Globus pallidus (tissue), 1 donor: Measurements from ENCODE around the gene DNAJC22.
A peak's percentile ranks its signal among the peaks of the same experiment; 100 is the strongest.

Experiments used
- DNase-seq: peaks from one replicate; pipeline ENCODE4 v3.0.0-alpha.2; 2015; ENCODE audit warnings: low spot score

Gene DNAJC22

GRCh38 chr12:49345051-49345824 lies 1.4 kb upstream of the DNAJC22 start:
- DNase-seq = no peak

GRCh38 chr12:49345825-49346658 lies 646 bp upstream of the DNAJC22 start:
- DNase-seq = no peak

GRCh38 chr12:49347311-49348193 lies 864 bp downstream of the DNAJC22 start:
- peak; percentile 95 for DNase-seq

GRCh38 chr12:49348781-49349180 lies 2.1 kb downstream of the DNAJC22 start:
- no peak for DNase-seq

- DNase-seq = no peak
These were observed 2.6 kb downstream of the DNAJC22 start for GRCh38 chr12:49349266-49349665.

GRCh38 chr12:49352351-49352750 lies 5.7 kb downstream of the DNAJC22 start:
- DNase-seq = no peak

GRCh38 chr12:49355913-49356312 lies 9.2 kb downstream of the DNAJC22 start:
- no peak for DNase-seq

GRCh38 chr12:49357103-49357678 lies 10.5 kb downstream of the DNAJC22 start:
- DNase-seq = no peak

GRCh38 chr12:49358483-49359141 lies 11.9 kb downstream of the DNAJC22 start:
- peak; percentile 51 for DNase-seq

- no peak for DNase-seq
These were observed 13.0 kb downstream of the DNAJC22 start for GRCh38 chr12:49359671-49360070.

- no peak for DNase-seq
These were observed 15.4 kb downstream of the DNAJC22 start for GRCh38 chr12:49362077-49362476.

- DNase-seq = no peak
These were observed 18.3 kb downstream of the DNAJC22 start for GRCh38 chr12:49364989-49365388.

- no peak for DNase-seq
These were observed 18.9 kb downstream of the DNAJC22 start for GRCh38 chr12:49365542-49365941.

GRCh38 chr12:49366096-49366651 lies 19.5 kb downstream of the DNAJC22 start:
- no peak for DNase-seq

GRCh38 chr12:49366652-49367380 lies 20.1 kb downstream of the DNAJC22 start:
- peak; percentile 80 for DNase-seq

- no peak for DNase-seq
These were observed 20.9 kb downstream of the DNAJC22 start, which contains the start of gene SPATS2 for GRCh38 chr12:49367381-49368239. Gene SPATS2, plus strand, starts transcription at chr12:49367462. Its CDS starts 93,551 bp downstream, at chr12:49461013.

GRCh38 chr12:49368240-49368600 lies 21.5 kb downstream of the DNAJC22 start:
- DNase-seq = no peak

GRCh38 chr12:49369411-49370145 lies 22.9 kb downstream of the DNAJC22 start:
- DNase-seq = no peak

- DNase-seq = no peak
These were observed 23.9 kb downstream of the DNAJC22 start for GRCh38 chr12:49370539-49370938.
